Kidney glomerular epithelial cell (primary cell): ENCODE measurements around the gene ALDH4A1.
A peak's percentile ranks its signal among the peaks of the same experiment; 100 is the strongest.
"Not testable (repeated sequence)": the region's sequence is repeated elsewhere in the genome, so short reads cannot be mapped to it uniquely, and the experiment has no call there.

Experiments used
- DNase-seq: peaks from one replicate; lab custom pipeline; 2025; lab: John Stamatoyannopoulos, UW

The ALDH4A1 gene

GRCh38 chr1:18878538-18879214, 23.7 kb downstream of the ALDH4A1 start:
- DNase-seq, result no peak

- no peak for DNase-seq
Observed at GRCh38 chr1:18877282-18877681, 25.1 kb downstream of the ALDH4A1 start.

DNA sequence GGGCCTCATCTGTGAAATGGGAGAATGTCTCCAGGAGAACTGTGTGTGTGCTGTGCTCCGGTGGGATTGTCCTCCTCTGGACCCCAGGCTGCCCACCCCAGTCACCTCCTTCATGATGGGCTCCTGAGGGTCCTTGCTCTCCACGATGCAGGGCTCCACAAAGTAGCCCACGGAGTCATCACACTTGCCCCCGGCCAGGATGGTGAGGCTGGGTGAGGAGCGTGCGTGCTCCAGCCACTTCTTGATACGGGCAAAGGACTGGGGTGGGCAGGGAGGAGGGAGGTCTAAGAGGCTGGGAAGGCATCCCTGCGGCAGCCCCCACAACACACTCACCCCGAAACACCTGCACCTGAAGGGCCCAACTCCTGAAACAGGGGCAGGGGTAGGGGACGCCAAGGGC, 26.1 kb downstream of the ALDH4A1 start:
- DNase-seq, result no peak

GRCh38 chr1:18875796-18876128, 26.6 kb downstream of the ALDH4A1 start:
- no peak for DNase-seq

- peak; percentile 18 for DNase-seq
Observed at GRCh38 chr1:18875107-18875795, 27.1 kb downstream of the ALDH4A1 start.

DNA sequence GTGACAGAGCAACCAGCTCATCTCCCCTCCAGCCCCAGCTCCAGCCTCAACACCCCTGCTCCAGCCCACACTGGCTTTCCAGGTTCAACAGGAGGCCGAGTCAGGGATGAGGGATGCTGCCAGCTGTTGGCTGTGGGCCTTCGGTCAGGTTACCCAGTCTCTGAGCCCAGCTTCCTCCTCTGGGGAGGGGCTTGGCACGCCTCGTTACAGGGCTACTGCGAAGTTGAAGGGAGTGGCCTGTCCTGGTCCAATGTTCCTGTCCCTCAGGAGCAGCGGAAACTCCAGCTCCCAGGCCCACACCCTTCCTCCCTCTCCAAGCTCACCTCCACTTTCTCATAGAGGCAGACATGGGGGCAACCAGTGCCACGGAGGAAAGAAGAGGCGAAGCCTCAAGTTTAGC, 27.8 kb downstream of the ALDH4A1 start:
- DNase-seq, result no peak

DNA sequence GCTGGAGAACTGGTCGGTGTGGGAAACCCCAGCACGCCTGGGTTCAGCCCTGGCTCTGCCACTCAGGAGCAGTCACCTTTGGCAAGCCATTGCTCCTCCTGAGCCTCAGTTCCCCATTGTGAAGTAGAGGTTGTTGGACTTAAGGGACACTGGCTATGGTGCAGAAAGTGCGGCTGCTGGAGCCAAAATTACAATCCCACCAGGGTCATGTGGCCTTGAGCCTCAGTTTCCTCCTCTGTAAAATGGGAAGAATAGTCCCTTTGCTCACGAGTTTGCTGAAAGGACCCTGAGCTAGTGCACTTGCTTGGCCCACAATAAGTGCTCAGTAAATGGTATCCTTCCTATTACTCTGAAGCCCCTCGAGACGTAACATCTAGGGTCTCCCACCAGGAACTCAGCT, 28.3 kb downstream of the ALDH4A1 start:
- DNase-seq, result no peak

DNA sequence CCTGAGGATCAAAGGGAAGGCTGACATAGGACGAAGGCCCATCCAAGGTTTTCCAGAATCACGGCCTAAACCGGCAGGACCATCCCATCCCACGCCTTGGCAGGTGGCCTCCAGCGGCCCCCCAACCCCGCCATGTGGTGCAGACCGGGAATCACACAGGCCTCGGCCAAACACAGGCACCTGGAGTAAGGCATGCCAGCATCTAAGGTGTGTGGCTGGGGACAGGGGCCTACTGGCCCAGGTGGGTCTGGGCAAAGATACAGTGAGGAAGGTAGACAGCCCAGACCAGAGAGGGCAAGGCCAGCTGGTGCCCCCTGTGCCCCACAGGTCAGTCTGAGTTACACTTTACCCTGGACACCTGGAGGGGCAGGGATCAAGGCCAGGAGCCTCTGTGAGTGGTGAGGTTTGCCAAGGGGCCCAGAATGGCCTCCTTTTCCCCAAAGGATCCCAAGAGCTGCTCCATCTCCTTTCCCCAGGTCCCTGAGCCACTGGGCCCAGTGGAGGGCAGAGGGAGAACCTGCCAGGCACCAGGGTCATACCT, 30.2 kb downstream of the ALDH4A1 start:
- no peak for DNase-seq

DNA sequence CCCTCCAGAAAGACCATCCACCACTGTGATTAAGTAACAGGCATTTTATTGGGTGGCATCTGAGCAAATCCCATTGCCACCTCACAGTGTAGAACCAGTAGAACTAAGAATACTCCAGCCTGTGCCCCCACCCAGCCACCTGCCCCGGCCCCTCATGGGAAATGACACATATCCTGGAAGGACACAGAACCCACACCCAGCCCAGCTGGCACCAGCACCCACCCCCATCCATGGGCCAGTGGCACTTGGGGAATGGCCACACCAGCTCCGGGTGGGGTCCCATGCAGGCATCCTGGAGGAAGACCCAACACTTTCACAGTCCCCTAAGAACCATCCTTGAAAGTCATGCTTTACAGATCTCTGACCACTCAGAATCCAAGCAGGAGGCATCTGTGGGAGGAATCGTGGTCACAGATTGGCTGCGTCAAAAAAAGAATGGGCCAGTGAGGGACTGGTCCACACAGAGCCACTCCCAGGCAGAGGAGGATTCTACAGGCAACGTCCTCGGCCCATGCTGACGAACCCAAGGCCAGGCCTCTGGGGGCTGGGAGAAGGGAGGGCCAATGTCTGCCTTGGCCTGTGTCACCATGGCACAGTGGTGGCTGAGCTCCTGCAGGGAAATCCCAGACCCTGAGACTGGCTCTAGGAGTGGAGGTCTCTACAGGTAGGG, 30.8 kb downstream of the ALDH4A1 start:
- no peak for DNase-seq

- no peak for DNase-seq
Observed at GRCh38 chr1:18870957-18871356, 31.4 kb downstream of the ALDH4A1 start.

DNA sequence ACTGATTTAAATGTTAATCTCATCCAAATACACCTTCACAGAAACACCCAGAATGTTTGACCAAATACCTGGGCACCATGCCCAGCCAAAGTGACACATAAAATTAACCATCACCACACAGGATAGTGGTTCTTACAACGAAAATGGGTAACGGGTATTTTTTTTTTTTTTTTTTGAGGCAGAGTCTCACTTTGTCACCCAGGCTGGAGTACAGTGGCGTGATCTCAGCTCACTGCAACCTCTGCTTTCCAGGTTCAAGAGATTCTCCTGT, 31.8 kb downstream of the ALDH4A1 start:
- DNase-seq, result not testable (repeated sequence)

- DNase-seq, result no peak
Observed at GRCh38 chr1:18869847-18870594, 32.3 kb downstream of the ALDH4A1 start.

GRCh38 chr1:18868801-18869424, 33.4 kb downstream of the ALDH4A1 start:
- no peak for DNase-seq

DNA sequence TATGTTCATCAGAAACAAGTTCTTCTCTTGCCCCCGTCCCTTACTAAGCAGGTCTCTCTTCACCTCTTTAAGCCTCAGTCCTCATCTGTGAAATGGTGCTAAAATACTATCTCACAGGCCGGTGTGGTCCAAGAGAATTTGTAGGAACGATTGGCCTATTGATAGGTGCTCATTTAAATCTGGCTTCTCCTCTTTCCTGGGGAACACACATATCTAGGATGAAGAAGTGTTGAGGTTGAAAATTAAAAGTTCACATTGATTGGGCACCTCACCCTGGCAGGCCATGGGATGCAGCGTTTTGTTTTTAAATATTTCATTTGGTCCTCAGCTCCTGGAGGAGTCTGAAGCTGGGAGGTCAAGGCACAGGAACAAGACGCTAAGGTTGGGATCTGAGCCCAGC, 34.0 kb downstream of the ALDH4A1 start:
- no peak for DNase-seq

- DNase-seq, result no peak
Observed at GRCh38 chr1:18866846-18867245, 35.5 kb downstream of the ALDH4A1 start.

DNA sequence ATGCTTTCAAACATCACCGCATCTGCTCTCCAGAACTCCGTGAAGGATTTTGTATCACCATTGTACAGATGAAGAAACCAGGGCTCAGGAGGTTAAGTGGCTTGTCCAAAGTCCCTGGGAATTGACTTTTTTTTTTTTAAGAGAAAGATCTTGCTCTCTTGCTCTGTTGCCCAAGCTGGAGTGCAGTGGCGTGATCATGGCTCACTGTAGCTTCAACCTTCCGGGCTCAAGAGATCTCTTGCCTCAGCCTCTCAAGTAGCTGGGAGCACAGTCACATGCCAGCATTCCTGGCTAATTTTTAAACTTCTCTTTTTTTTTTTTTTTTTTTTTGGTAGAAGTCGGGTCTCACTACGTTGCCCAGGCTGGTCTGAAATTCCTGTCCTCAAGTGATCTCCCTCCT, 36.0 kb downstream of the ALDH4A1 start:
- DNase-seq, result no peak

DNA sequence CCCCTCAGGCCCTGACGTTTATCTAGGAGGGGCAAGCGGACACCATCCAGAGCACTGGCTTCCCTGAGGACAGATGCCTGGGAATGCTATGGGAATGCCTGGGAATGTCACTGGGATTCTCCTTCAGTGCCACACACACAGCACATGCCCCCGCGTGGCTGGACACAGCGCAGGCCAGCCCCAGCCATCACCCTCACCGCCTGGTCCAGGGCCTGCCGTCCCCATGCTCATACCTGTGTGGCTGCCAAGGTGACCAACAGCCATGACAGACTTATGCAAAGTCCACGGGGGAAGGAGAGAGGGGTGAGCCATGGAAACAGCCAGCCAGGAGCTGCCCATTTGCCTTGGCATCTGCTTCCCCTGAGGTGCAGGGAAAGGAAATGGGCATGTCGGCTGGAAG, 37.2 kb downstream of the ALDH4A1 start:
- DNase-seq, result no peak

GRCh38 chr1:18861590-18861989, 40.8 kb downstream of the ALDH4A1 start:
- DNase-seq, result no peak

- no peak for DNase-seq
Observed at GRCh38 chr1:18861082-18861481, 41.3 kb downstream of the ALDH4A1 start.

DNA sequence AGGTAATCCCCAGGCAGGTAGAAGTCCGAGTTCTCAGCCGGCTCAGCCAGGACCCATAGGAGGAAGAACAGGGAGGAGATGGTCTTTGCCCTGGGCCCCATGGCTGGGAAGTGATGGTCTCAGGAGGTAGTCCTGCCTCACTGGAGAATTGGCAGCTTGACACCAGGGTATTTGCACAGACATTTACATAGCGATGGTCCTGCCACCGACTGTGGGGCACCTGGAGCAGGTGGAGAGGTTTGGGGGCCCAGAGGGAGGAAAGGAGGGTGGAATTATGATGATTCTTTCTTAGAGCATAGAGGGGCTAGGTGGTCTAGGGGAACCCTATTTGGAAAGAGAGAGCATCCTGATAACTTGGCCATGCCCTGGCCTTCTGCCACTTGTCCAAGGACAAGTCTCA, 42.8 kb downstream of the ALDH4A1 start, which contains the start of gene TAS1R2:
TAS1R2 (minus strand) TSS at position 101 of the 400 bp plus-strand sequence; CDS start at position 101, 0 bp downstream.
- no peak for DNase-seq

DNA sequence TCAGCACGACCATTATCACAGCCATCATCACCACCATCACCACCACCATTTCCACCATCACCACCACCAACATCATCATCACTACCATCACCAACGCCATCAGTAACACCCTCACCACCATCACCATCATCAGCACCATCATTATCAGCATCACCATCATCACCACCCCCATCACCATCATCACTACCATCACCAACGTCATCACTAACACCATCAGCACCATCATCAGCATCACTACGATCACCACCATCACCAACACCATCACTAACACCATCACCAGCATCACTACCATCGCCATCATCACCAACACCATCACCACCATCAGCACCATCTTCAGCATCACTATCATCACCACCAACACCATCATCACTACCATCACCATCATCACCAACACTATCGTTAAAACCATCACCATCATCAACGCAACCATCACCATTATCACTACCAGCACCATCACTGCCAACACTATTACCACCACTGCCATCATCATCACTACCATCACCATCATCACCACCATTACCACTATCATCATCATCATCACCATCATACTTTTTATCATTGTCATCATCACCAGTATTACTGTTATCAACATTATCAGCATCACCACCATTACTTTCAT, 44.2 kb downstream of the ALDH4A1 start:
- no peak for DNase-seq

DNA sequence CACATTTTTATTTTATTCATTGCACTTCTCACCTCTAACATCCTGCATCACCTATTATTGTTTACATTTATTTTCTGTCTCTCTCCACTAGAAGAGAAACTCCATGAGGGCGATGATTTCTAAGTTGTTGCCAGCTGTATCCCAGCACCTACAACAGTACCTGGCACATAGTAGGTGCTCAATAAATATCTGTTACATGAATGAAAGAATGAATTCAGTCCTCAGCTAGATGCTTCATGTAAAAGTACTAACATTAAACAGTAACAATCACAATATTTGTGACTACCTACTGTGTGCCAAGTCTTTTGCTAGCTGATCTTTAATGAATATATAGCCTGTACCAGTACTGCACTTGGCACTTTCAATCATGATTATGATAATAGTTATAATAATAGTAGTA, 45.9 kb downstream of the ALDH4A1 start:
- no peak for DNase-seq
